Hepatocyte (in vitro differentiated cells): Measurements from ENCODE around the gene CRACDL. TPM values are rescaled to one million over a fixed set of nuclear protein-coding genes. Genes with fewer than 3 reads are reported as not detected.

Experiments used
- DNase-seq: peaks from one replicate; pipeline ENCODE4 v3.0.0-alpha.2; 2016; ENCODE audit warnings: low spot score
- H2AFZ ChIP-seq: fragments of 200-600 bp; sonication (generic); 2 replicates; pipeline ENCODE4 v1.6.0; 2016; ENCODE audit warnings: antibody characterized with exemption, mild to moderate bottlenecking
- H3K27ac ChIP-seq: fragments of 200-600 bp; sonication (generic); 2 replicates; pipeline ENCODE4 v1.5.1; 2016; ENCODE audit warnings: mild to moderate bottlenecking
- H3K27me3 ChIP-seq: fragments of 200-600 bp; sonication (generic); 2 replicates; pipeline ENCODE4 v1.6.1; 2016
- H3K36me3 ChIP-seq: fragments of 200-600 bp; sonication (generic); replicated peaks from 2 replicates; pipeline ENCODE4 v1.5.1; 2016; ENCODE audit warnings: low read depth; ENCODE audit not compliant: insufficient read depth
- H3K4me1 ChIP-seq: fragments of 200-600 bp; sonication (generic); 2 replicates; pipeline ENCODE4 v1.5.1; 2016; ENCODE audit warnings: mild to moderate bottlenecking, moderate library complexity; ENCODE audit not compliant: insufficient read depth
- H3K4me2 ChIP-seq: fragments of 200-600 bp; sonication (generic); 2 replicates; pipeline ENCODE4 v1.6.0; 2016
- H3K4me3 ChIP-seq: fragments of 200-600 bp; sonication (generic); 2 replicates; pipeline ENCODE4 v1.5.1; 2016; ENCODE audit warnings: mild to moderate bottlenecking
- H3K79me2 ChIP-seq: fragments of 200-600 bp; sonication (generic); 2 replicates; pipeline ENCODE4 v1.6.0; 2017; ENCODE audit warnings: mild to moderate bottlenecking
- H3K9me2 ChIP-seq: fragments of 200-600 bp; sonication (generic); replicated peaks from 2 replicates; pipeline ENCODE4 v1.6.0; 2017; ENCODE audit warnings: mild to moderate bottlenecking; ENCODE audit not compliant: insufficient read depth
- H3K9me3 ChIP-seq: fragments of 200-600 bp; sonication (generic); 2 replicates; pipeline ENCODE4 v1.5.1; 2016; ENCODE audit warnings: low read depth, mild to moderate bottlenecking
- H4K20me1 ChIP-seq: fragments of 200-600 bp; sonication (generic); 2 replicates; pipeline ENCODE4 v1.6.0; 2016; ENCODE audit warnings: mild to moderate bottlenecking; ENCODE audit not compliant: insufficient read depth, poor library complexity, severe bottlenecking
- EZH2 ChIP-seq: fragments of 200-600 bp; sonication (generic); IDR thresholded peaks from 2 replicates; pipeline ENCODE4 v1.6.1; 2016; ENCODE audit warnings: antibody characterized with exemption, mild to moderate bottlenecking, borderline replicate concordance
- EZH2phosphoT487 ChIP-seq: fragments of 200-600 bp; sonication (generic); IDR thresholded peaks from one replicate; pipeline ENCODE4 v1.6.1; 2018; ENCODE audit warnings: antibody characterized with exemption, mild to moderate bottlenecking, low read depth, moderate library complexity; ENCODE audit not compliant: unreplicated experiment, severe bottlenecking
- WGBS: methylation state at CpG from one replicate; pipeline ENCODE4 v1.1.6; 2016; ENCODE audit warnings: low lambda C conversion rate; ENCODE audit errors: missing lambda C conversion rate; 5-methylcytosine and 5-hydroxymethylcytosine counted together
- polyA plus RNA-seq: library from polyadenylated mRNA; unstranded; fragments of >200 nt; fragmentation: Nextera tagmentation; extraction: Ambion mirVana; gene quantifications from 2 replicates; pipeline ENCODE4 v1.2.1, GENCODE V29; 2016
- total RNA-seq: library from RNA; depleted of rRNA; stranded (reverse); fragments of >200 nt; gene quantifications from 2 replicates; pipeline ENCODE4 v1.2.3, GENCODE V29; 2014
- TF ChIP-seq, protein P1 (sequence below): fragments of 200-600 bp; sonication (generic); IDR thresholded peaks from 2 replicates; pipeline ENCODE4 v1.5.1; 2016; ENCODE audit warnings: antibody characterized with exemption, mild to moderate bottlenecking; ENCODE audit not compliant: poor library complexity

The CRACDL gene
- total and polyA plus RNA-seq, 2 experiments from 2014 or later = 0.47 to 1.4 TPM

DNA sequence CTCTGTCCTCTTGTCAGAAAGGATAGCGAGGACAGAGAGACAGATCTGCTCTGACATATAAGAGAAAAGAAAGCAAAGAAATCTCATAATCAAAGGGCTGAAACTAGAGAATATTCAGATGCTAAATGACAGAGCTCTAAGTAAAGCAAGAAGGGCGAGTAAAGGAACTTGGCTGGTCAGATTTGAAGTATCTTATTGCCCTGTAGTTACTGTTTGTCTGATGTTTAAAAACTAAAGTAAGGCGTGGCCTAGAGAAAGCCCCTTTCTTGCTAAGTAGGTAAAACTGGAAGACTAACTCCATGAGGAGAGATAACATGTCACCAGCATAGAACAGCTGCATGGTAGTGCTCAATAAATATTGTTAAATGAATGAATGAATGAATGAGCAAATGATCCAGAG lies 70.0 kb downstream of the CRACDL start:
- H3K4me2 ChIP-seq = no peak overlapping the region

GRCh38 chr2:98861601-98862000 lies 74.4 kb downstream of the CRACDL start:
- Histone ChIP-seq H3K9me3 (no peaks in the 10 kb centered on the region), H3K4me1 (peaks cover 6% of the 10 kb centered on the region), H3K36me3 (no peaks in the 10 kb centered on the region), H3K27ac (no peak overlapping the region), H4K20me1 (no peaks in the 10 kb centered on the region), H3K27me3 (no peaks in the 10 kb centered on the region), H2AFZ (no peak overlapping the region), H3K9me2 (no peaks in the 10 kb centered on the region), H3K4me2 (no peak overlapping the region), H3K4me3 (no peak overlapping the region), H3K79me2 (no peaks in the 10 kb centered on the region)
- DNase-seq = no peak
- TF ChIP-seq, protein P1, sequence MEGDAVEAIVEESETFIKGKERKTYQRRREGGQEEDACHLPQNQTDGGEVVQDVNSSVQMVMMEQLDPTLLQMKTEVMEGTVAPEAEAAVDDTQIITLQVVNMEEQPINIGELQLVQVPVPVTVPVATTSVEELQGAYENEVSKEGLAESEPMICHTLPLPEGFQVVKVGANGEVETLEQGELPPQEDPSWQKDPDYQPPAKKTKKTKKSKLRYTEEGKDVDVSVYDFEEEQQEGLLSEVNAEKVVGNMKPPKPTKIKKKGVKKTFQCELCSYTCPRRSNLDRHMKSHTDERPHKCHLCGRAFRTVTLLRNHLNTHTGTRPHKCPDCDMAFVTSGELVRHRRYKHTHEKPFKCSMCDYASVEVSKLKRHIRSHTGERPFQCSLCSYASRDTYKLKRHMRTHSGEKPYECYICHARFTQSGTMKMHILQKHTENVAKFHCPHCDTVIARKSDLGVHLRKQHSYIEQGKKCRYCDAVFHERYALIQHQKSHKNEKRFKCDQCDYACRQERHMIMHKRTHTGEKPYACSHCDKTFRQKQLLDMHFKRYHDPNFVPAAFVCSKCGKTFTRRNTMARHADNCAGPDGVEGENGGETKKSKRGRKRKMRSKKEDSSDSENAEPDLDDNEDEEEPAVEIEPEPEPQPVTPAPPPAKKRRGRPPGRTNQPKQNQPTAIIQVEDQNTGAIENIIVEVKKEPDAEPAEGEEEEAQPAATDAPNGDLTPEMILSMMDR = no peak
- no peak for TF ChIP-seq EZH2phosphoT487
- no peak for TF ChIP-seq EZH2
- 89% methylated on average over 1 of the region's 1 CpG for WGBS

More for the DNA sequence above, 70.0 kb downstream of the CRACDL start:
- peaks cover 6% of the 10 kb centered on the region for H3K4me1 ChIP-seq
- no peaks in the 10 kb centered on the region for H3K36me3 ChIP-seq
- H2AFZ ChIP-seq = no peak overlapping the region
- DNase-seq = no peak
- TF ChIP-seq EZH2 = no peak
- no peaks in the 10 kb centered on the region for H3K27me3 ChIP-seq
- H3K4me3 ChIP-seq = no peak overlapping the region
- H4K20me1 ChIP-seq = no peaks in the 10 kb centered on the region
- no peak overlapping the region for H3K27ac ChIP-seq
- H3K79me2 ChIP-seq = no peaks in the 10 kb centered on the region
- no peaks in the 10 kb centered on the region for H3K9me2 ChIP-seq
- H3K9me3 ChIP-seq = no peaks in the 10 kb centered on the region
- WGBS = 88% methylated on average over 3 of the region's 3 CpGs

DNA sequence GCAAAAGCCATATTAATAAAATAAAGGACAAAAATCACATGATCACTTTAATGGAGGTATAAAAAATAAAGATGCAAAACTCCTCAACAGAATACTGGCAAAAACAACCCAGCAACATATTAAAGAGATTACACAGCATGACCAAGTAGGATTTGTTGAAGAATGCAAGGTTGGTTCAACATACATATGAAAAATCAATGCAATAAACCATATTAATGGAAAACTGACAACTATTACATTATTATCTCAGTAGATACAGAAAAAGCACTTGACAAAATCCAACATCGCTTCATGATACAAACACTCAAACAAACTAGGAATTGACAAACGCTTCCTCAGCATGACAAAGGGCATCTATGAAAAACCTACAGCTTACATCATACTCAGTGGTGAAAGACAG lies 76.7 kb downstream of the CRACDL start:
- no peaks in the 10 kb centered on the region for H3K27me3 ChIP-seq
- H3K9me3 ChIP-seq = no peaks in the 10 kb centered on the region

DNA sequence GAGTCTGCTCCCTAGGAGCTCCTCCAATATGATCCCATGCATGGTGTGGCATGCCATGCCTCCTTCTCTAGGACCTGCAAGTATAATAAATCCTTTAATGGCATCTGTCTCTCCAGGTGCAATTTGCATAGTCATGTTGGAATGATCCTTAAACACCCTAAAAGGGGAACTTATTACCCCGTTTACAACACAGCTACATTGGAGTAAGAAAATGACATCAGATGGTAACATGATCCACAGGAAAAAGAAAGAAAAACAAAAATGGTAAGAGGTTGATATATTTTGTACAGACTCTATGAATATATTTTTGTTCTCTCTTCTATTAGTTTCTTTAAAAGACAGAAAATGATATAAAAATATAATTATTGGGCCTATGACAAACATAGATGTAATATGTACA lies 79.0 kb downstream of the CRACDL start:
- TF ChIP-seq, protein P1 = no peak
- no peak for TF ChIP-seq EZH2
- TF ChIP-seq EZH2phosphoT487 = no peak
- Histone ChIP-seq H3K36me3 (no peaks in the 10 kb centered on the region), H3K27ac (no peak overlapping the region), H3K4me2 (no peak overlapping the region), H3K4me1 (no peaks in the 10 kb centered on the region), H3K9me3 (no peaks in the 10 kb centered on the region), H3K4me3 (no peak overlapping the region), H3K9me2 (no peaks in the 10 kb centered on the region), H3K27me3 (no peaks in the 10 kb centered on the region), H4K20me1 (no peaks in the 10 kb centered on the region), H2AFZ (no peak overlapping the region), H3K79me2 (no peaks in the 10 kb centered on the region)
- 77% methylated on average over 1 of the region's 1 CpG for WGBS
- no peak for DNase-seq

More for the DNA sequence above, 76.7 kb downstream of the CRACDL start:
- no peak overlapping the region for H3K27ac ChIP-seq
- 97% methylated on average over 2 of the region's 2 CpGs for whole genome bisulfite sequencing
- no peaks in the 10 kb centered on the region for H3K9me2 ChIP-seq
- H3K4me2 ChIP-seq = no peak overlapping the region
- H3K36me3 ChIP-seq = no peaks in the 10 kb centered on the region
- H3K4me3 ChIP-seq = no peak overlapping the region
- no peak overlapping the region for H2AFZ ChIP-seq
- no peaks in the 10 kb centered on the region for H4K20me1 ChIP-seq
- no peak for DNase-seq
- no peaks in the 10 kb centered on the region for H3K79me2 ChIP-seq
- TF ChIP-seq EZH2 (no peak), EZH2phosphoT487 (no peak)
- TF ChIP-seq, protein P1 = no peak
- H3K4me1 ChIP-seq = no peaks in the 10 kb centered on the region
